ENCODE results near the gene VEPH1. TPM values are rescaled to one million over a fixed set of nuclear protein-coding genes. Genes with fewer than 3 reads are reported as not detected.

VEPH1 gene
- total RNA-seq, 1 experiment from 2014 or later = 7.7 TPM

GRCh38 chr3:157280354-157280753 is 222.9 kb downstream of the VEPH1 start:
- no peak overlapping the region for H3K14ac ChIP-seq (ENCODE audit: insufficient read depth, low read length)
- no peak overlapping the region for H4K8ac ChIP-seq (replicated peaks; ENCODE audit: insufficient read length, low read depth, low read length)
- no peak overlapping the region for H3K4ac ChIP-seq (ENCODE audit: low read depth, low read length)
- no peak overlapping the region for H2BK5ac ChIP-seq (ENCODE audit: insufficient read length, low read length)
- no peak overlapping the region for H3K4me3 Mint-ChIP-seq
- H3K27ac ChIP-seq (ENCODE audit: insufficient read length, low read depth, low read length) = no peak overlapping the region
- H3K56ac ChIP-seq (ENCODE audit: insufficient read length, low read depth, low read length) = no peak overlapping the region
- no peaks in the 10 kb centered on the region for H4K20me1 ChIP-seq (ENCODE audit: control insufficient read depth, insufficient read depth, insufficient read length)
- no peak overlapping the region for H2BK120ac ChIP-seq (ENCODE audit: low read depth, low read length, poor library complexity, severe bottlenecking)
- no peaks in the 10 kb centered on the region for H3K27me3 Mint-ChIP-seq (ENCODE audit: low read depth)
- no peak overlapping the region for H4K91ac ChIP-seq (ENCODE audit: insufficient read length, low read depth, low read length)
- no peaks in the 10 kb centered on the region for H3K79me1 ChIP-seq (ENCODE audit: insufficient read depth, low read depth, low read length, poor library complexity, severe bottlenecking)
- H2BK20ac ChIP-seq (ENCODE audit: low read depth, low read length, poor library complexity, severe bottlenecking) = no peak overlapping the region
- no peaks in the 10 kb centered on the region for H3K9me3 Mint-ChIP-seq
- no peak overlapping the region for H2BK12ac ChIP-seq (ENCODE audit: insufficient read length, low read depth, low read length)
- no peak overlapping the region for H2AFZ ChIP-seq (ENCODE audit: low read length)
- no peak for DNase-seq
- peaks cover 7% of the 10 kb centered on the region; the same call in 1 of the 2 replicates for H3K4me1 ChIP-seq (ENCODE audit: insufficient read depth, low read length)
- H2BK15ac ChIP-seq (ENCODE audit: low read depth, low read length) = no peak overlapping the region
- no peak overlapping the region for H3T11ph ChIP-seq (ENCODE audit: low read length)
- H3K9ac ChIP-seq (ENCODE audit: extremely low read depth, insufficient read length, low read length) = no peak overlapping the region
- H3K36me3 Mint-ChIP-seq (ENCODE audit: insufficient read depth in 1 of 3, low read depth in 3 of 3) = no peaks in the 10 kb centered on the region
- no peak overlapping the region for H3K4me2 ChIP-seq (ENCODE audit: insufficient read depth, insufficient read length, low read length)
- H2AK5ac ChIP-seq (ENCODE audit: insufficient read length, low read length) = no peak overlapping the region
- no peaks in the 10 kb centered on the region for H3K9me3 ChIP-seq (ENCODE audit: control insufficient read depth, low read depth, low read length)
- H3K4me1 Mint-ChIP-seq = peaks cover 10 to 11% of the 10 kb centered on the region in 2 experiments
- H3K18ac ChIP-seq (ENCODE audit: insufficient read length, low read depth, low read length) = no peak overlapping the region
- no peak for TF ChIP-seq CTCF (conservative IDR thresholded peaks at IDR 0.05)
- H3K27me3 ChIP-seq (ENCODE audit: insufficient read depth, low read length) = no peaks in the 10 kb centered on the region
- no peaks in the 10 kb centered on the region for H3K23me2 ChIP-seq (ENCODE audit: insufficient read length, low read depth, low read length, poor library complexity, severe bottlenecking)
- no peak overlapping the region for H4K5ac ChIP-seq (ENCODE audit: insufficient read length, low read depth, low read length)
- H3K27ac Mint-ChIP-seq = no peak overlapping the region
- H3K23ac ChIP-seq (ENCODE audit: insufficient read length, low read depth, low read length) = no peak overlapping the region
- H3K79me2 ChIP-seq (ENCODE audit: insufficient read depth, low read length) = no peaks in the 10 kb centered on the region
